PC-3 (cell line): ENCODE measurements around the gene ANXA9.

Source experiments
- EZH2 ChIP-seq: fragments of 300-600 bp; sonication (generic); IDR thresholded peaks from one replicate; pipeline ENCODE4 v1.6.1; 2017; ENCODE audit warnings: antibody characterized with exemption, mild to moderate bottlenecking, low read length; ENCODE audit not compliant: unreplicated experiment
- TF ChIP-seq, protein P1 (sequence below): fragments of 300-600 bp; sonication (generic); conservative IDR thresholded peaks from 2 replicates; pipeline ENCODE4 v1.5.1; 2017; ENCODE audit warnings: antibody characterized with exemption, low read depth, mild to moderate bottlenecking, low read length

DNA sequence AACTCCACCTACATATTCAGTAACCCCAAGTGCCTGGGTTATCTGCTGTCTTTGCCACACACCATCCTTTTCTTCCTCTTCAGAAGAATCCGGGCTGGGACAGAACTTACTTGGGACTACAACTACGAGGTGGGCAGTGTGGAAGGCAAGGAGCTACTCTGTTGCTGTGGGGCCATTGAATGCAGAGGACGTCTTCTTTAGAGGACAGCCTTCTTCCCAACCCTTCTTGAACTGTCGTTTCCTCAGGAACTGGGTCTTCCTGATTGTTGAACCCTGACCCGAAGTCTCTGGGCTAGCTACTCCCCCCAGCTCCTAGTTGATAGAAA lies 18.0 kb upstream of the ANXA9 start:
- TF ChIP-seq, protein P1, sequence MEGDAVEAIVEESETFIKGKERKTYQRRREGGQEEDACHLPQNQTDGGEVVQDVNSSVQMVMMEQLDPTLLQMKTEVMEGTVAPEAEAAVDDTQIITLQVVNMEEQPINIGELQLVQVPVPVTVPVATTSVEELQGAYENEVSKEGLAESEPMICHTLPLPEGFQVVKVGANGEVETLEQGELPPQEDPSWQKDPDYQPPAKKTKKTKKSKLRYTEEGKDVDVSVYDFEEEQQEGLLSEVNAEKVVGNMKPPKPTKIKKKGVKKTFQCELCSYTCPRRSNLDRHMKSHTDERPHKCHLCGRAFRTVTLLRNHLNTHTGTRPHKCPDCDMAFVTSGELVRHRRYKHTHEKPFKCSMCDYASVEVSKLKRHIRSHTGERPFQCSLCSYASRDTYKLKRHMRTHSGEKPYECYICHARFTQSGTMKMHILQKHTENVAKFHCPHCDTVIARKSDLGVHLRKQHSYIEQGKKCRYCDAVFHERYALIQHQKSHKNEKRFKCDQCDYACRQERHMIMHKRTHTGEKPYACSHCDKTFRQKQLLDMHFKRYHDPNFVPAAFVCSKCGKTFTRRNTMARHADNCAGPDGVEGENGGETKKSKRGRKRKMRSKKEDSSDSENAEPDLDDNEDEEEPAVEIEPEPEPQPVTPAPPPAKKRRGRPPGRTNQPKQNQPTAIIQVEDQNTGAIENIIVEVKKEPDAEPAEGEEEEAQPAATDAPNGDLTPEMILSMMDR: no peak
- no peak for TF ChIP-seq EZH2
